K562 (cell line): ENCODE results near the gene IL21. TPM values are rescaled to one million over a fixed set of nuclear protein-coding genes. Genes with fewer than 3 reads are reported as not detected.

Experiments
- BDP1 ChIP-seq: IDR thresholded peaks from 3 replicates; pipeline ENCODE4 v1.6.1; 2011; ENCODE audit not compliant: insufficient read length, insufficient read depth
- CUX1 ChIP-seq: fragments of 200-800 bp; sonication (Bioruptor generic); IDR thresholded peaks from 2 replicates; pipeline ENCODE4 v1.6.1; 2016; ENCODE audit warnings: missing genetic modification characterization, missing compliant biosample characterization
- ELF1 ChIP-seq: fragments of 200-800 bp; sonication (Bioruptor generic); IDR thresholded peaks from 2 replicates; pipeline ENCODE4 v1.6.1; 2016; ENCODE audit warnings: missing genetic modification characterization, missing compliant biosample characterization
- ELF2 ChIP-seq: fragments of 250-450 bp; sonication (Bioruptor Pico); IDR thresholded peaks from 2 replicates; pipeline ENCODE4 v1.5.0; 2021; ENCODE audit warnings: mild to moderate bottlenecking
- FIP1L1 ChIP-seq: fragments of 200-400 bp; formaldehyde crosslinking; IDR thresholded peaks from 2 replicates; pipeline ENCODE4 v1.6.1; 2018; ENCODE audit warnings: mild to moderate bottlenecking, low read depth, low read length; ENCODE audit not compliant: poor library complexity, severe bottlenecking
- HMGN3 ChIP-seq: IDR thresholded peaks from 2 replicates; pipeline ENCODE4 v1.6.1; 2011; ENCODE audit warnings: borderline replicate concordance, low read depth, mild to moderate bottlenecking, mixed read lengths, low read length; ENCODE audit not compliant: insufficient read length; ENCODE audit errors: extremely low read depth
- NR3C1 ChIP-seq: sonication (generic); formaldehyde crosslinking; IDR thresholded peaks from 2 replicates; pipeline ENCODE4 v1.8.1; 2022; ENCODE audit warnings: missing genetic modification reagents
- RFX7 ChIP-seq: fragments of 250-450 bp; sonication (Bioruptor Pico); IDR thresholded peaks from 2 replicates; pipeline ENCODE4 v1.5.1; 2021; ENCODE audit warnings: mild to moderate bottlenecking
- RREB1 ChIP-seq: fragments of 250-450 bp; sonication (Bioruptor Pico); IDR thresholded peaks from 2 replicates; pipeline ENCODE4 v1.4.0; 2020
- SP1 ChIP-seq: sonication (generic); formaldehyde crosslinking; IDR thresholded peaks from 2 replicates; pipeline ENCODE4 v1.8.1; 2022; ENCODE audit warnings: mild to moderate bottlenecking, missing genetic modification reagents
- WHSC1 ChIP-seq: IDR thresholded peaks from one replicate; pipeline ENCODE4 v1.6.1; 2012; ENCODE audit warnings: low read length, control low read depth, inconsistent platforms
- ZC3H11A ChIP-seq: IDR thresholded peaks from 2 replicates; pipeline ENCODE4 v1.6.1; 2012; ENCODE audit warnings: low read depth, low read length, improper control_type of control experiment
- ZNF639 ChIP-seq, 2 experiments: fragments of 200-800 bp in 1 of 2; sonication (Bioruptor generic) in 1 of 2; sonication (generic) in 1 of 2; formaldehyde crosslinking in 1 of 2; IDR thresholded peaks in 1 of 2; conservative IDR thresholded peaks in 1 of 2; 2 replicates each; pipeline versions ENCODE4 v1.5.0 to v1.6.1; 2016 to 2020; ENCODE audit warnings: missing compliant biosample characterization in 1 of 2, missing genetic modification characterization in 1 of 2, missing genetic modification reagents in 1 of 2
- polyA plus RNA-seq, 8 experiments: library from polyadenylated mRNA; depleted of rRNA in 4 of 8; stranded (reverse) in 5 of 8; unstranded in 3 of 8; fragments of >200 nt; fragmentation: Nextera tagmentation in 2 of 8; fragmentation: Illumina TruSeq in 1 of 8; extraction: Ambion mirVana in 2 of 8; extraction: Trizol in 1 of 8; gene quantifications; 2 replicates each; pipeline versions ENCODE4 v1.2.1 to v1.2.3, GENCODE V29; 2011 to 2014; ENCODE audit warnings: inconsistent platforms in 1 of 8, missing spikeins in 1 of 8
- total RNA-seq, 7 experiments: library from RNA; depleted of rRNA in 6 of 7; stranded (reverse); fragments of >200 nt in 6 of 7; fragmentation: Illumina TruSeq in 2 of 7; extraction: Trizol in 2 of 7; gene quantifications; 2 replicates each; pipeline versions ENCODE4 v1.2.1 to v1.2.3, GENCODE V29; 2011 to 2021; ENCODE audit warnings: low replicate concordance in 1 of 7

IL21 gene
- total and polyA plus RNA-seq, 9 of the 15 experiments (the other 6 are each of a cell fraction or from before 2014, with no cell fraction given): not detected

GRCh38 chr4:122602277-122603142 lies 18.4 kb downstream of the IL21 start (continued):
- TF ChIP-seq RREB1 (CRISPR knock-in tag) (no peak), FIP1L1 (no peak), ZNF639 (CRISPR knock-in tag; conservative IDR thresholded peaks at IDR 0.05 in 1 of 2, IDR thresholded peaks at IDR 0.05 in 1 of 2) (peak in 1 of 2 experiments; percentile 33; a peak in 1 of 4 replicates), ELF2 (CRISPR knock-in tag) (peak; percentile 21; the same call in 1 of the 2 replicates), BDP1 (no peak), RFX7 (CRISPR knock-in tag) (no peak), CUX1 (CRISPR knock-in tag) (no peak), ELF1 (tag) (no peak), SP1 (CRISPR knock-in tag) (no peak), NR3C1 (CRISPR knock-in tag) (no peak), ZC3H11A (no peak), WHSC1 (no peak), HMGN3 (no peak)
